DMS153 (cell line): Measurements from ENCODE around the gene STING1.
A peak's percentile ranks its signal among the peaks of the same experiment; 100 is the strongest.
"Not testable (repeated sequence)": the region's sequence is repeated elsewhere in the genome, so short reads cannot be mapped to it uniquely, and the experiment has no call there.

Experiments used
- DNase-seq: peaks from one replicate; lab custom pipeline; 2025; lab: John Stamatoyannopoulos, UW

STING1 gene

DNA sequence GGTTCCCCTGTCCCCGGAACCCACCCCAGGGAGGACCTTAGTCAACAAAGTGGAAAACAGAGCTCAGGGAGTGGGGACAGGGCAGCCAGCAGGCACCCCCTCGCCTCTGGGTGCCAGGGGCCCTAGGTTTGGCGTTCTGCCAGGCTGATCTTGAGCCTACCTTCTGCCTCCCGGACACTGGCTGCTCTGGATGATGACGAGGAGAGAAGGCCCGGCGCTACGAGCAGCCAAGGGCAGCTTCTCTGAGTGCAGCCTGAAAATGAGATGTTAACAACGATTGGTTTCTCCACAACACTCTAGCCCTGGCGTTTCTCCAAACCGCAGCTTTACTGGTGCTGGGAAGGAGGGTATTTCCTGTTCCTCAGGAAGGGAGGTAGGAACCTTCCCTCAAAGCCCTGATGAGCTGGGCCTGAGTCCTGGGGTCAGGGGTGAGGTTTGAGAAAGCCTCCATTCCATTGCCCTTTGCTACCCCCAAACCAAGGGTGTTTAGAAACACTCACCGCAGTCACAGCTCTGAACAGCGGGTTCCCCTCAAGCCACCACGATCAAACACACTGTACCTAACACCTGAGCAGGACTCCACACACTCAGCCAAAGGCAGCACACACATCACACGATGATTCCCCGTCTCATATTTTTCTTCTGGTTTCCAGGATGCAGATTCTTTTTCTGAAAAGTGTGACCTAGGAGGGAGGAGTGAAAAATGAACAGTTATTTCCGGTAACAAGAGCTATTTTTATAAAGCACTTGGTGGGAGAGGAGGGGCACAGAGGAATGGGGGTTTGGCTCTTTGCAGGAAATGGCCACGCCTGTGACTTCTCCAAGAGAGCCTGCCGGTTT is at the start of gene STING1:
Gene STING1, minus strand, starts transcription at position 709 of the 840 bp plus-strand sequence. CDS start 1,054 bp downstream, outside the sequence.
- peak; percentile 87 for DNase-seq

DNA sequence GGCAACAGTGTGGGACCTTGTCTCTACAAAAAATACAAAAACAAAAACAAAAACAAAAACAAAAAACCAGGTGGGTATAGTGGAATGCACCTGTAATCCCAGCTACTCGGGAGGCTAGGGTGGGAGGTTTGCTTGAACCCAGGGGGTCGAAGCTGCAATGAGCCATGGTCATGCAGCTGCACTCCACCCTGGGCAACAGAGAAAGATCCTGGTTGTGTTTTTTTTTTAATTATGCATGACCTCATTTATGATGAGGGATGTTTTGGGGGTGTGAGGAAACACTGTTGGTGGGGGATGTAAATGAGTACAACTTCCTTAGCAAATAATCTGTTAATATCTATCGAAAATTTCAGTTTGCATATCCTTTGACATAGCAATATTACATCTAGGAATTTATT is 49.2 kb upstream of the STING1 start:
- no peak for DNase-seq

DNA sequence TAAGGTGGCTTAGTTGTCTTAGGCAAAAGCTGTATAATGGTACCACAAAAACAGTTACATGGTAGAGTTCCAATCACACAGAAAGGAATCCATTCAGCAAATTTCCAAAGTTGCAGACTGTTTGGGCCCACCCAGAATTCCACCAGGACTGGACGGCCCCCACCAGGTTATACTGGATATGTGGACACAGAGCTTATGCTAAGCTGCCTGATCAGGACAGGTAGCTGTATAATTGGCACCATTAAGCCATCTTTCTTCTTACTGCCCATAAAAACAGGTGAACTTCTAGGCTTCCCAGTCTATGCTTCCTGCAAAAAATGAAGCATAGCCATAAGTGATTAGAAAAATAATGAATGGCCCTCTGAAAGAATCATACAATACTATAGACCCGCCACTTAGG is 47.5 kb upstream of the STING1 start:
- not testable (repeated sequence) for DNase-seq

DNA sequence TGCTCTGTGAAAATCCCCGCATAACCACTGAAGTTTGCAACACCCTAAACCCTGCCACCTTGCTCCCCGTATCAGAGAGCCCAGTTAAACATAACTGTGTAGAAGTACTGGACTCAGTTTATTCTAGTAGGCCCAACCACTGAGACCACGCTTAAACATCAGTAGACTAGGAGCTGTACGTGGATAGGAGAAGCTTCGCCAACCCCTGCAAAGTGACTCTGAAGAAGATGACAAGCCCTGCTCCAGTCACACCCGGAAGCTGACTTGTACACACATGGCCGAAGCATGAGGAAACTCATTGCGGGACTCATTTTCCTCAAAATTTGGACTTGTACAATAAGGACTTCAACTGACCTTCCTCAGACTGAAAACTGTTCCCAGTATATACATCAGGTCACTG is 46.1 kb upstream of the STING1 start:
- not testable (repeated sequence) for DNase-seq

DNA sequence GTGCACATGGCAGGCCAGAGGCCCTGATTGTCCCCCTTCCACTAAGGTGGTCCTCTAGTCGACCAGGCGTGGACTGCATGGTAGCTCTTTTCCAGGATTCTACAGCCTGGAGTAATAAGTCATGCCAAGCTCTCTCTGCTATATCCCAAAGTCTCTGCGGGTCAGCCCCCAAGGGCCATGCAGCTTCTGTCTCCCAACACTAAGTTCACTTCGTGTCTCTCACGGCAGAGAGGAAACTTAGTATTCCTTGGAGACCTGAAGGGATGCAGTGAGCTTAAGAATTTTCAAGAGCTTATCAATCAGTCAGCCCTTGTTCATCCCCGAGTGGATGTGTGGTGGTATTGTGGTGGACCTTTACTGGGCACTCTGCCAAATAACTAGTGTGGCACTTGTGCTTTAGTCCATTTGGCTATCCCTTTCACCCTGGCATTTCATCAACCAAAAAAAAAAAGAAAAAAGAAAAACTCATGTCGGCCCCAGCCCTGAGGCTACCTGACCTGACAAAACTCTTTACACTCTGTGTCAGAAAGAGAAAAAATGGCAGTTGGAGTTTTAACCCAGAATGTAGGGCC is 45.4 kb upstream of the STING1 start:
- DNase-seq: not testable (repeated sequence)

DNA sequence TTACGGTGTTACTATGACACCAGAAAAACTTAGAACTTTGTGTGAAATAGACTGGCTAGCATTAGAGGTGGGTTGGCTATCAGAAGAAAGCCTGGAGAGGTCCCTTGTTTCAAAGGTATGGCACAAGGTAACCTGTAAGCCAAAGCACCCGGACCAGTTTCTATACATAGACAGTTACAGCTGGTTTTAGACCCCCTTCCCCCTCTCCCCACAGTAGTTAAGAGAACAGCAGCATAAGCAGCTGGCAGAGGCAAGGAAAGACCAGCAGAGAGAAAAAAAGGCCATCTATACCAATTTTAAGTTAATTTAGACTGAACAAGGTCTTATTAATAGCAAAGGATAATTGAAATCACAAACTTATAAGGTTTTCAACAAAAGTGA is 44.5 kb upstream of the STING1 start:
- DNase-seq: not testable (repeated sequence)

DNA sequence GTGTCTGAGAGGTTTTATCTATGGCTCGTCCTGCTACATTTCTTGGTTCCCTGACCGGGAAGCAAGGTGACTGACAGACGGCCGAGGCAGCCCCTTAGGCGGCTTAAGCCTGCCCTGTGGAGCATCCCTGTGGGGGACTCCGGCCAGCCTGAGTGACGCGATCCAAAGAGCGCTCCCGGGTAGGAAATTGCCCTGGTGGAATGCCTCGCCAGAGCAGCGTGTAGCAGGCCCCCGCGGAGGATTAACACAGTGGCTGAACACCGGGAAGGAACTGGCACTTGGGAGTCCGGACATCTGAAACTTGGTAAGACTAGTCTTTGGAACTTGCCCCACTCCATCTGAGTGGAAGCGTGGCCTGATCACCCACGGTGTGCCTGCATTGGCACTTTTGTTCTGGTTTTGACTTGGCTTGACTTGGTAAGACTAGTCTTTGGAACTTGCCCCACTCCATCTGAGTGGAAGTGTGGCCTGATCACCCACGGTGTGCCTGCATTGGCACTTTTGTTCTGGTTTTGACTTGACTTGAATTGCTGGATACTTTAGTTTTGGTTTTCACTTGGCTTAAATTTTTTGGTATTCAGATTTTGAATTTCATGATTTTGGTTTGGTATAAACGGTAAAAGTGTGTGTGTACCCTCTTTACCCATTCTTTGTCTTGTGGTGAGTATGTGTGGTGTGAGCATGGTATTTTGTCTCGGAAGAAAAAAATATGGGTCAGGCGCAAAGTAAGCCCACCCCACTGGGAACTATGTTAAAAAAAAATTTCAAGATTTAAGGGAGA is 43.9 kb upstream of the STING1 start:
- not testable (repeated sequence) for DNase-seq

DNA sequence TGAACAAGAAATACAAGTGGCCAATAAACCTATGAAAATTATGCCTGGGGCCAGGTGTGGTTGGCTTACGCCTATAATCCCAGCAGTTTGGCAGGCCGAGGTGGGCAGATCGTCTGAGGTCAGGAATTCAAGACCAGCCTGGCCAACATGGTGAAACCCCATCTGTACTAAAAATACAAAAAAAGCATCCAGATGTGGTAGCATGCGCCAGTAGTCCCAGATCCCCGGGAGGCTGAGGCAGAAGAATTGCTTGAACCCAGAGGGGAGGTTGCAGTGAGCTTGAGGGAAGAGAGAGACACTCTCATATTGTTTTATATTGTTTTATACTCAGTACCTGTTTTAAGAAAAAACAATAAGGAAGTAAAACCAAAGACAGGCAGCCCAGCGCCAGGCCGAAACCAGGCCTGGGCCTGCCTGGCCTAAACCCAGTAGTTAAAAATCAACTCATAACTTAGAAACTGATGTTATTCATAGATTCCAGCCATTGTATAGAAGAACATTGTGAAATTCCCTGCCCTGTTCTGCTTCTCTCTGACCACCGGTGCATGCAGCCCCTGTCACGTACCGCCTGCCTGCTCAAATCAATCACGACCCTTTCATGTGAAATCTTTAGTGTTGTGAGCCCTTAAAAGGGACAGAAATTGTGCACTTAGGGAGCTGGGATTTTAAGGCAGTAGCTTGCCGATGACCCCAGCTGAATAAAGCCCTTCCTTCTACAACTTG is 43.2 kb upstream of the STING1 start:
- not testable (repeated sequence) for DNase-seq

DNA sequence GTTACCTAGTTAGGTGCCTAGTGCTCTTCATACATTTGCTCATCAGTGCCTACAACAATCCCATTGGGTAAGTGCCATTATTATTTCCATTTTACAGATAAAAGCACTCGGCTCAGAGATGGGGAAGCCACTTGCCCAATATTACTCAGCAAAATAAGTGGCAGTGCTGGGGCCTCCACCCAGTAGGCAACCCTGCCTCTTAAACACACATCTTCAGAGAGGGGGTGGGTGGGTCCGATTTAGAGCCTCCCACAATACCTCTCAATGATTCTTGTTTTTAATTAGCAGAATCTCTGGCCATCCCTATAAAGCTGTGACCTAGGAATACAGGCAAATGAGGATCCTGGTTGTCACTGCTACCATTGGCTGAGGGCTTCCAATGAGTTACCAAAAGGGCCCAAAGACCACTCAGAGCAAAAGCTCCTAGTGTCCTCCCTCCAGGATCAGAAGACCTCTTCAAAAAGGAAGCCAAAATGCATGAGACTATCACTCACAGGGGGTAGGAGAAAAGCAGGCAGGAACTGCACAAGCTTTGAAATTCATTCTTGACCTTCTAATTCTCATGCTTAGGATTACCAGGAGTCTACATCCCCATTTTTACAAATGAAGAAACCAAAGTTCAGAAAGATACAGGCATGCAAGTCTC is 42.5 kb upstream of the STING1 start:
- no peak for DNase-seq

DNA sequence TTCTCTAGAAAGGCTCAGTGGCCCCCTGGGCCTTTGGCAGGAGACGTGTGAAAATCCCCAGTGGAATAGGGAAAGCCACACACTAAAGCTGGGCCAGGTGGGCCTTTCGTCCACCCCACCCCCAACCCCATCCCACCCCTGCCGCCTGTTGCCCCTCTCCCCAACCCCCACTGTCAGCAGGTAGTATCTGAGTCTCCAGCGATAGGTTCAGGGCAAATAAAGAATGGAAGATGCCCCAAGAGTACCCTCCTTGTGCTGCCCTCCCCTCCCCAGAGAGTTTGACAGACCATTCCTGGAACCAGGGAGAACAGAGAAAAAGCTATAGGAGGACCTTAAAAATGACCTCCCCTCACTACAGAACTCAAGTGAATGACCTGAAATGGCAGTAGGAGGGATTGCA is 41.9 kb upstream of the STING1 start:
- no peak for DNase-seq

DNA sequence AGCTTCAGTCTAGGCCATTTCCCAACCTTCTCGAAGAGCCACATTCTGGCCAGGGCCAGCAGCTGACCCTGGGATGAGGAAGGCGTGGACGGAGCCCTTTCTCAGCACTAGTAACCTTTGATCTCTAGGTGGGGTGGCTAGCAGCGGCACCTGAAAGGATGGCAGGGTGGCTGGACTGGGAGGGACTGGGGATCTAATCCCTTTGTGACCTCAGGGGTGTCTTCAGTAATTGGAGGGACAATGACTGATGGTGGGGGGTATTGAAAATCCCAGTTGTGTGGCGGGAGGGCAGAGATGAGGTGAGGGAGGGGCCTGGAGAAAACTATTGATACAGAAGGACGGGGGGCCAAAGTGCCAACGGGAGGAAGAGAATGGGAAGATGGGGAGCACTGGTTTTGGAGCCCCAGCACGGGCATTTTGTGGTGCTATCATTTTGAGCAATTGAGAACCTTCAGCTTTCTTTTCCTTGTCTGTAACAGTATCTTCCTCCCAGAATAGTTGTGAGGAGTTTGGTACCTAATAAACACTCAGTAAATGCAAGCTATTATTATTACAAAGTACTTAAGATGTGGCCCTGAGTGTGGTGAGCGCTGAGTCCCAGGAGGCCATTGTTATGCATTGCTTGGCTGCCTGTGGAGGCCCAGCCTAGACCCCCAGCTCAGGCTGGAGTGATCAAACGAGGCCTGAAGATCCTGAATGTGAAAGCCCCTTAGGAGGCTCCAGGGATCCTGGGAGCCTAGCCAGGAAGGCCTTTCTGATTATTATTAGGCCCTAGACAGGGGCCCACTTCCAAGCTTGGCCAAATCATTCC is 41.3 kb upstream of the STING1 start:
- DNase-seq: no peak

DNA sequence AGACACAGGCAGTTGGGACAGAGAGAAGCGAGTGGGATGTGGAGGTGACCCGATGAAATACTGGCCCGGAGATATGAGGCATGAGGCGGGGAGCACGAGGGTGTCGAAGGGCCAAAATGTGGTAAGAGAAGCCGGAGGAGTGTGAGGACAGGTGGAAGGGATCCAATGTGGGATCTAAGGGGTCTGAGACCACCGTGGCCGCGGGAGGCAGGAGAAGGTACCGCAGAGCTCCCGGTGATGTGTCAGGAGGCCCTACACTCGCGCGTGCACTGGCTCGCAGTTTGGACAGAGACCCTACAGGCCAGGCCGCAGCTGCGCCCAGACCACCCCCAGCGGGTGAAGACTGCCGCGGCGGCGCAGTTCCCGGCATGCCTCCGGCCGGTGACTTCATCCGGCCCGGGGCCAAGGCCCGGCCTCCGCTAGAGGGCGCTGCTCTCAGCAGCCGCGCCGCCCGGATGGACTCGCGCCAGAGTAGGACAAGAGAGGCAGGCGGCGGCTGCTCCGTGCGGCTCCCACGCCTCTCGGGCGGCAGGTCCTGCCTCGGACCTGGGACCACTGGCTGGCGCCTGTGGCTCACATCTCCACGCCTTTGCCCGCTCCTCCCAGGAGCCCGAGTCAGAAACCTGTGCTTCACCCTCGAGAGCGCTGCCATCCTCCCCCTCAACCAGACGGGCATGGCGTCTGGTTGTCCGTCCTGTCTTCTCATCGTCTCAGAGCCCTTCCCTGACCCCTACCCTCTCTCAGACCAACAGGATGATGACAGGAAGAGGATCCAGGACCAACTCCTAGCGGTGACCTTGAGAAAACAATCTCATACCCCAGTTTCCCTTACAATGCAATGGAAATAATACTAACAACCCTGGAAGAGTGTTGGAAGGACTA is 35.4 kb upstream of the STING1 start:
- DNase-seq: peak; percentile 46

DNA sequence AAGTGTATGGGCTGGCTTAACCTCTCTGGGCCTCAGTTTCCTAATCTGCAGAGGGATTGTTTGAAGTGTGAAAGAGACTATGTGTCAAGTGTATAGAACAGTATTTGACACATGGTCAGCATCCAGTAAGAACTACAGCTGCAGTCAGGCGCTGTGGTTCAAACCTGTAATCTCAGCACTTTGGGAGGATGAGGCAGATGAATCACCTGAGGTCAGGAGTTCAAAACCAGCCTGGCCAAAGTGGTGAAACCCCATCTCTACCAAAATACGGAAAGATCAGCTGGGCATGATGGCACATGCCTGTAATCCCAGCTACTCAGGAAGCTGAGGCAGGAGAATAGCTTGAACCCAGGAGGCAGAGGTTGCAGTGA is 31.9 kb upstream of the STING1 start:
- no peak for DNase-seq

DNA sequence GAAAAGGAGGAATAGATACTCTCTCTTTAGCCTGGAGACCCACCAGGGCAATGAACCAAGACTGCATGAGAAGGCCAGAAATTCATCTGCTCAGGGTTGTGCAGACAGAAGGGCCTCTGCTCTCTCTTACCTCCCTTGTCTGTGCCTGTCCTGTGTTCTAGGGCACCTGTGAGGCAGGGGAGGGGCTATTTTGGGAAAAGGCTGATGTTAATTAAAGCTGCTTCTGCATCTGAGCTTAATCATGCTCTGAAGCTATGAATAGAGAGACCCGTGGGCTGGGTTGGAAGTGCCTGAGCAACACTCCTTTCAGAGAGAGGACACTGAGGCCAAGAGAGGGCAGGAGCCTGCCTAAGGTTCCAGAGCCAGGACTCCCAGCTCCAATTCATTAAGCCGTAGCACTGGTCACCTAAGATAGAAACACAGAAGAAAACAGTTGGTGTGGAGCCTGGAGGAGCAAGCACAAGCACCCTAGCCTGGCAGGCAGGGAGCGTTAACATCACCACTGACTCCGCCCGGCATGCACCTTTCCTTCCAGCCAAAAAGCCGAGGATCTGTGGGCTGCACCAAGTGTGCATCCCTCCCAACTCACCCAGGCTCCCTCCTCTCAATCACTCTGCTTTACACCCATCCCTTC is 31.4 kb upstream of the STING1 start:
- DNase-seq: no peak

DNA sequence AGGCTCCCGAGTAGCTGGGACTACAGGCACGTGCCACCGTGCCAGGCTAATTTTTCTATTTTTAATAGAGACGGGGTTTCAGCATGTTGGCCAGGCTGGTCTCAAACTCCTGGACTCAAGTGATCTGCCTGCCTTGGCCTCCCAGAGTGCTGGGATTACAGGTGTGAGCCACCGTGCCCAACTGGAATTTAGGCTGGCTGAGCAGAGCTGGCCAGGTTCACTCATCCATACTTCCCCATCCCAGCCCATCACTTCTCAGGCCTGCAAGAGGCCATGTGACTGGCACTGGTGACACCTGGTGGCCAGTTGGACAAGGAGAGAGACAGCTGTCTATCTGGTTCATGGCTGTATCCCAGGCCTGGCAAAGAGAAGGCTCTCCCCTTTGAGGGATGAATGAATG is 30.9 kb upstream of the STING1 start:
- DNase-seq: peak; percentile 23

DNA sequence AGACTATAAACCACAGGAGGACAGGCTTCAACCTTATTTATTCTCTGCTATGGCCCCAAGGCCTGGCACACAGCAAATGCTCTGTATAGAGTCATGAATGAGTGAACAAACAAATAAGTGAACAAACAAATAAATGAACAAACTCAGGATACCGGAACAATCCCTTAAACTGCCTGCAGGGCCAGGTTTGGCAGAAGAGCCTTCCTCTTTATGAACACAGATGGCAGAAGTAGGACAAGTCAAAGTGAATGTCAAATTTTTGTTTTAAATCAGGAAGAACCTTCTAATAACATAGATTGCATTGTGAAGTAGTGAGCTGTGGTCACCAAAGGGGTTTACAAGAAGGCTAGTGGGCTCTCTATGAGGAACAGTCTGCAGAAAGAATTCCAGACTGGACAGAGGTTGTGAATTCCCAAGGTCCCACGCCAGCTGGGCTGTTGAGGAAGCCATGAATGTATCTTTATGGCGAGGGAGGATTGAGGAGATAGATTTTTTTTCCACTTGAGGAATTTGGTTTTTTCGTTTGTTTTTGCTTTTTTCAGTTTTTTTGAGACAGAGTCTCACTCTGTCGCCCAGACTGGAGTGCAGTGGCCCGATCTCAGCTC is 30.3 kb upstream of the STING1 start:
- DNase-seq: no peak

DNA sequence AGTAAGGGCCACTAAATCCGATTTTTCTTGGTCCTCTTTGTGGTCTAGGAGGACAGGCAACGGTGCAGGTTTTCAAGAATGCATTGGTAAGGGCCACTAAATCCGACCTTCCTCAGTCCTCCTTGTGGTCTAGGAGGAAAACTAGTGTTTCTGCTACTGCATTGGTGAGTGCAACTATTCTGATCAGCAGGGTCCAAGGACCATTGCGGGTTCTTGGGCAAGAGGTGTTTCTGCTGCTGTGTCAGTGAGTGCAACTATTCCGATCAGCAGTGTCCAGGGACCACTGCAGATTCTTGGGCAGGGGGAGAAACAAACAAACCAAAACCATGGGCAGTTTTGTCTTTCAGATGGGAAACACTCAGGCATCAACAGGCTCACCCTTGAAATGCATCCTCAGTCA is 22.2 kb upstream of the STING1 start:
- not testable (repeated sequence) for DNase-seq

DNA sequence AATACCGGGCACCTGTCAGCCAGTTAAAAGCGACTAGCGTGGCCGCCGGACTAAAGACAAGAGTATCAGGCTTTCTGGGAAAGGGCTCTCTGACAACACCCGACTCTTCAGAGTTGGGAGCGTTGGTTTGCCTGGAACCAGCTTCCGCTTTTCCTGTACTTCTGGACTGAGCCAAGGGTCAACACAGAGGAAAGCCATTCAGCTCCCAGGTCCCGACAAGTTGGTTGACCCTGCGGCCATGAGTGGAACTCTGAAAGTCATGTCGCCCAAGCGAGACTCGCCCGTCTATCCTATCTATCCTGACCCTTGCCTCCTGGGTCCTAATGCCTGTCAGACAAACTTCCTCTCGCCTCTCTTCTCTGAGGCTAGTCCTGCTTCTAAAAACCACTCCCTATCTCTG is 21.3 kb upstream of the STING1 start:
- DNase-seq: not testable (repeated sequence)
